ENCODE data around the gene ATP8A2.

ATP8A2 gene

DNA sequence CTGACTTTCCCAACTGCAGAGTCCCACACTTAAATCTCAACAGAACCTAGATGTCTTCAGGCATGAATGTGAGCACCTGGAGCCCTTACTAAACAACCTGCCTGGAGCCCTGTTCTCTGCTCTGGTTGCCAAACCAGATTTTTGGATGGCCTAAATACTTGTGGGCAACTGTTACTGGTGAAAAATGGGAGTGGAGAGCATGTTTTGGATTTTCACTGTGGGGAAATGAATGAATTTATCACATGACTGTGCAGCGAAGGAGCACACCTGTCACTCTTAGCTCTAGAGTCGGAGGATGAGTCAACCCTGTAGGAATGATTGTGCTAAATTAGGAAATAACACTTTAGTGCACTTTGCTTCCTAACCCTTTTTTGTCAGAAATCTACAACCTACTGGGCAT is 649.7 kb downstream of the ATP8A2 start:
- Histone ChIP-seq H3K4me2 (ENCODE audit: low read depth, low read length) (no peak overlapping the region), H3K27ac (ENCODE audit: low read length) (no peak overlapping the region), H3K9me3 (replicated peaks; ENCODE audit: insufficient read depth, low read length) (no peaks in the 10 kb centered on the region), H3F3A (ENCODE audit: insufficient read depth, low read length) (no peaks in the 10 kb centered on the region), H3K79me2 (ENCODE audit: low read length) (no peaks in the 10 kb centered on the region), H4K20me1 (ENCODE audit: insufficient read depth, low read length) (no peaks in the 10 kb centered on the region), H3K9ac (ENCODE audit: low read length) (no peak overlapping the region), H3K36me3 (replicated peaks; ENCODE audit: insufficient read depth, low read length) (no peaks in the 10 kb centered on the region), H3K4me3 (ENCODE audit: low read length) (no peak overlapping the region), H3K4me1 (ENCODE audit: low read length) (no peaks in the 10 kb centered on the region), H3K9me2 (replicated peaks; ENCODE audit: insufficient read depth, low read length) (no peaks in the 10 kb centered on the region), H2AFZ (ENCODE audit: low read length) (no peak overlapping the region), H3K27me3 (replicated peaks; ENCODE audit: insufficient read depth, low read length) (no peaks in the 10 kb centered on the region)
- no peak for DNase-seq
- TF ChIP-seq, protein P1, sequence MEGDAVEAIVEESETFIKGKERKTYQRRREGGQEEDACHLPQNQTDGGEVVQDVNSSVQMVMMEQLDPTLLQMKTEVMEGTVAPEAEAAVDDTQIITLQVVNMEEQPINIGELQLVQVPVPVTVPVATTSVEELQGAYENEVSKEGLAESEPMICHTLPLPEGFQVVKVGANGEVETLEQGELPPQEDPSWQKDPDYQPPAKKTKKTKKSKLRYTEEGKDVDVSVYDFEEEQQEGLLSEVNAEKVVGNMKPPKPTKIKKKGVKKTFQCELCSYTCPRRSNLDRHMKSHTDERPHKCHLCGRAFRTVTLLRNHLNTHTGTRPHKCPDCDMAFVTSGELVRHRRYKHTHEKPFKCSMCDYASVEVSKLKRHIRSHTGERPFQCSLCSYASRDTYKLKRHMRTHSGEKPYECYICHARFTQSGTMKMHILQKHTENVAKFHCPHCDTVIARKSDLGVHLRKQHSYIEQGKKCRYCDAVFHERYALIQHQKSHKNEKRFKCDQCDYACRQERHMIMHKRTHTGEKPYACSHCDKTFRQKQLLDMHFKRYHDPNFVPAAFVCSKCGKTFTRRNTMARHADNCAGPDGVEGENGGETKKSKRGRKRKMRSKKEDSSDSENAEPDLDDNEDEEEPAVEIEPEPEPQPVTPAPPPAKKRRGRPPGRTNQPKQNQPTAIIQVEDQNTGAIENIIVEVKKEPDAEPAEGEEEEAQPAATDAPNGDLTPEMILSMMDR (IDR thresholded peaks at IDR 0.05; ENCODE audit: low read length): no peak
- TF ChIP-seq EZH2 (optimal IDR thresholded peaks at IDR 0.05; ENCODE audit: low read depth, low read length) (no peak), EZH2phosphoT487 (IDR thresholded peaks at IDR 0.05; ENCODE audit: low read length) (no peak)

- H3K4me1 ChIP-seq (ENCODE audit: low read length): no peaks in the 10 kb centered on the region
- no peaks in the 10 kb centered on the region for H4K20me1 ChIP-seq (ENCODE audit: insufficient read depth, low read length)
- no peak overlapping the region for H3K4me3 ChIP-seq (ENCODE audit: low read length)
- H3K9ac ChIP-seq (ENCODE audit: low read length): no peak overlapping the region
- no peak overlapping the region for H2AFZ ChIP-seq (ENCODE audit: low read length)
- no peak overlapping the region for H3K4me2 ChIP-seq (ENCODE audit: low read depth, low read length)
- H3K9me3 ChIP-seq (replicated peaks; ENCODE audit: insufficient read depth, low read length): no peaks in the 10 kb centered on the region
- H3K9me2 ChIP-seq (replicated peaks; ENCODE audit: insufficient read depth, low read length): no peaks in the 10 kb centered on the region
- H3K27ac ChIP-seq (ENCODE audit: low read length): no peak overlapping the region
- H3K36me3 ChIP-seq (replicated peaks; ENCODE audit: insufficient read depth, low read length): no peaks in the 10 kb centered on the region
- H3K79me2 ChIP-seq (ENCODE audit: low read length): no peaks in the 10 kb centered on the region
- TF ChIP-seq EZH2 (optimal IDR thresholded peaks at IDR 0.05; ENCODE audit: low read depth, low read length) (no peak), EZH2phosphoT487 (IDR thresholded peaks at IDR 0.05; ENCODE audit: low read length) (no peak)
- TF ChIP-seq, protein P1 (IDR thresholded peaks at IDR 0.05; ENCODE audit: low read length): no peak
- no peaks in the 10 kb centered on the region for H3K27me3 ChIP-seq (replicated peaks; ENCODE audit: insufficient read depth, low read length)
- DNase-seq: no peak
- H3F3A ChIP-seq (ENCODE audit: insufficient read depth, low read length): no peaks in the 10 kb centered on the region
Observed at GRCh38 chr13:26021956-26022355, 650.2 kb downstream of the ATP8A2 start.

DNA sequence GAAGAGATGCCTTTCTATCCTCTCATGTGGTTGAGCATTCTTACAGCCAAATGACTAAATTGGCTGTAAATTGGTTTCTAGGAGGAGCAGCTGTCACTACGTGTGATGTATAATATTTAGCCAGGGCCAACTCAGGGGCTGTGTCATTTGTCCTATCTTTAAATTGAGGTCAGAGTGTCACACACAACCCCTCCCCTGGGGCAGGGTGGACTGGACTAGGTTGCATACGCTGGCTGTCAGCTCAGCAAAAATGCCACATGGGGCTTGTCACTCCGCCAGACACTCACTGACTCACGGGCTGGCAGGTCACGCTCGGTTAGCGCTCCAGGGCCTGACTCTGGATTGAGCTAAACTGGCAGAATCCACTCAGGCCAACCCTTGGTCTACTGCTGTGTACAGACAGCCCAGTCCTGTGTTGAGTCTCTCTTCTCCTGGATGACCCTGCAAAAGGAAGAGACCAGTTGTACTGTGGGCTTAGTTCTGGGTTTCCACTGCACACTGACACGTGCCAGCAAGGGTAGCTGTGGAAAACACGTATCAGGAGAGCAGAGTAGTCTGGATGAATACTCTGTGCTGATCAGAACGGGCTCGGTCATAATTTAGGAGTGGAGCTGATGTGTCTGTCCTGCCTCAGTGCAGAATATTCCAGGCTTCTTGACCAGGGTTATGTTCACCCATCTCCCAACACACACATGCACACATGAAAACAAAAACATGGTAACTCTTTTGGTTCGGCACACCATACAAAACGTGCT is 650.9 kb downstream of the ATP8A2 start:
- TF ChIP-seq, protein P1 (IDR thresholded peaks at IDR 0.05; ENCODE audit: low read length): no peak
- Histone ChIP-seq H3K9me3 (replicated peaks; ENCODE audit: insufficient read depth, low read length) (no peaks in the 10 kb centered on the region), H3K4me2 (ENCODE audit: low read depth, low read length) (no peak overlapping the region), H2AFZ (ENCODE audit: low read length) (no peak overlapping the region), H3K4me1 (ENCODE audit: low read length) (no peaks in the 10 kb centered on the region), H3K9ac (ENCODE audit: low read length) (no peak overlapping the region), H3K36me3 (replicated peaks; ENCODE audit: insufficient read depth, low read length) (no peaks in the 10 kb centered on the region), H4K20me1 (ENCODE audit: insufficient read depth, low read length) (no peaks in the 10 kb centered on the region), H3K4me3 (ENCODE audit: low read length) (no peak overlapping the region), H3K27me3 (replicated peaks; ENCODE audit: insufficient read depth, low read length) (no peaks in the 10 kb centered on the region), H3K9me2 (replicated peaks; ENCODE audit: insufficient read depth, low read length) (no peaks in the 10 kb centered on the region), H3K79me2 (ENCODE audit: low read length) (no peaks in the 10 kb centered on the region), H3F3A (ENCODE audit: insufficient read depth, low read length) (no peaks in the 10 kb centered on the region), H3K27ac (ENCODE audit: low read length) (no peak overlapping the region)
- DNase-seq: no peak

Data from MM.1S (cell line).